GM12865 (cell line): Measurements from ENCODE around the gene VTN.

Experiments used
- DNase-seq: peaks from one replicate; pipeline ENCODE4 v3.0.0; 2010; ENCODE audit warnings: low read depth
- H3K4me3 ChIP-seq: 2 replicates; pipeline ENCODE4 v1.5.1; 2011; ENCODE audit warnings: mild to moderate bottlenecking, low read depth, low read length, control low read depth
- TF ChIP-seq, protein P1 (sequence below): IDR thresholded peaks from 2 replicates; pipeline ENCODE4 v1.5.1; 2011; ENCODE audit warnings: low read length, control low read depth, low read depth, inconsistent platforms; ENCODE audit not compliant: insufficient read depth; ENCODE audit errors: missing control alignments

The VTN gene

DNA sequence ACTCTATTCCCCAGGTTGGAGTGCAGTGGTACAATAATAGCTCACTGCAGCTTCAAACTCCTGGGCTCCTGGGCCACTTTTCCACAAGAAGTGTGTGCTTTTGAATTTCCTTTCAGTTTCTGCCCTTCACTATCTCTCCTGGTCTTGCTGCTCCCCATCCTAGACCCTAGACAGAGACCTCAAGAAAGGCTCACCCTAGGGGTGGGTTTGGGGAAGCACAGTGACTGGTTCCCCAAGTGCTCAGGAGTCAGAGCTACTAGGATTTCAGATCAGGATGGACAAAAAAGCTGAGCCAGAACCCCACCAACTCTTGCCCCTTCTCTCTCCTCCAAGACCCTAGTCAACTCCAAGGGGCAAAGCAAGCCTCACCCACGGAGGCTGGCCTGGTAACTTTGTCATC lies 3.5 kb downstream of the VTN start:
- DNase-seq: no peak
- no peak overlapping the region for H3K4me3 ChIP-seq
- TF ChIP-seq, protein P1, sequence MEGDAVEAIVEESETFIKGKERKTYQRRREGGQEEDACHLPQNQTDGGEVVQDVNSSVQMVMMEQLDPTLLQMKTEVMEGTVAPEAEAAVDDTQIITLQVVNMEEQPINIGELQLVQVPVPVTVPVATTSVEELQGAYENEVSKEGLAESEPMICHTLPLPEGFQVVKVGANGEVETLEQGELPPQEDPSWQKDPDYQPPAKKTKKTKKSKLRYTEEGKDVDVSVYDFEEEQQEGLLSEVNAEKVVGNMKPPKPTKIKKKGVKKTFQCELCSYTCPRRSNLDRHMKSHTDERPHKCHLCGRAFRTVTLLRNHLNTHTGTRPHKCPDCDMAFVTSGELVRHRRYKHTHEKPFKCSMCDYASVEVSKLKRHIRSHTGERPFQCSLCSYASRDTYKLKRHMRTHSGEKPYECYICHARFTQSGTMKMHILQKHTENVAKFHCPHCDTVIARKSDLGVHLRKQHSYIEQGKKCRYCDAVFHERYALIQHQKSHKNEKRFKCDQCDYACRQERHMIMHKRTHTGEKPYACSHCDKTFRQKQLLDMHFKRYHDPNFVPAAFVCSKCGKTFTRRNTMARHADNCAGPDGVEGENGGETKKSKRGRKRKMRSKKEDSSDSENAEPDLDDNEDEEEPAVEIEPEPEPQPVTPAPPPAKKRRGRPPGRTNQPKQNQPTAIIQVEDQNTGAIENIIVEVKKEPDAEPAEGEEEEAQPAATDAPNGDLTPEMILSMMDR: no peak

DNA sequence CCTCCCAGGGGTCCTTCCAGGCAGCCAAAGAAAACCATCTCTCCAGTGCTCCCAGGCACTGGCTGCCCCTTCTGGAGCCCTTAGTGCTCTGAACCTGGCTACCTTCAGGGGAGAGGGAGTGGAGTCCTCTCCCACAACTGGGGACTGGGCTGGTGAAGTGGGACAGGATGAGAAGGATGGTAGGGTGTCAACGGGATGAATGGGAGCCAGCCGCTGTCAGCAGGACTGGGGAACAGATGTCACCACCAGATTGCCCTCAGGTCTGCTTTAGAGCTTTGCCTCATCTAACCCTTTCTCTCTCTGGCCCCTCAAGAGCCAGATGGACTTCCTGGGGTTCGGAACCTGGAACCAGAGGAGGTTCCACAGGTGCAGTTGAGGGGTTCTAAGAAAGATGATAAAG lies 4.6 kb downstream of the VTN start:
- H3K4me3 ChIP-seq: no peak overlapping the region
- DNase-seq: no peak
- TF ChIP-seq, protein P1: no peak

DNA sequence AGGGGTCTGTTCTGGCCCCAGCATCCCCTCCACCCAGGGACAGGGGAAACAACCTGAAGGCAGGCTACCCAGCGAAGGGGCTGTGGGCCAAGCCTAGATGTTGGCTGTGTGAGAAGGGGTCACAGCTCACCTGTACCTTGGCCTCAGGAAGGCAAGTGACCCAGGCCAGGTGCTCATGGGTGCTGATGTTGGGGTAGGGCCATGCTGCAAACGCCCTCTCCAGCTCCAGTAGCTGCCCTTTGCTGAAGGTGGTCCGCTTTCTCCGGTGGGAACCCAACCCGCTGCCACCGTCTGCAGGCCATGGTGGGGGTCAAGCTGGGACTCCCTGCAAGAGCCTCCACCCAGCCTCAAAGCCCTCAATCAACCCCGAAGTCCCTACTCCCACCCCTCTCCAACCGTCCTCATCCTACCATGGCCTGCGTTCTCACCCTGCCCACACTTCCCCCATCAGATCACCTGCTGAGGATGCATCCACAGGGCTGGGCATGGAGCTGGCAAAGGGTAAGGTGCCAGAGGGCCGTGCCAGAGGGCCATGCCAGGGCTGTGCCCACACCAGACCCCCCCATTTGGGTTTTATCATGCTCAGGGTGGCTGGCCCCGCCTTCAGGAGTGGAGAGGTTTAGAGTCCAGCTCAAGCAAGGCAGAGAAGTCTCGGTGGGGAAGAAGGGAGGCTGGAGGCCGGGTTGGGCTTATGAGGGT lies 5.3 kb downstream of the VTN start, which contains the start of gene SEBOX:
Gene SEBOX (minus strand): TSS at position 535 of the 699 bp plus-strand sequence. CDS start 48 bp downstream, at position 487.
- no peak within 1 kb of the TSS for H3K4me3 ChIP-seq
- TF ChIP-seq, protein P1: no peak
- DNase-seq: no peak

DNA sequence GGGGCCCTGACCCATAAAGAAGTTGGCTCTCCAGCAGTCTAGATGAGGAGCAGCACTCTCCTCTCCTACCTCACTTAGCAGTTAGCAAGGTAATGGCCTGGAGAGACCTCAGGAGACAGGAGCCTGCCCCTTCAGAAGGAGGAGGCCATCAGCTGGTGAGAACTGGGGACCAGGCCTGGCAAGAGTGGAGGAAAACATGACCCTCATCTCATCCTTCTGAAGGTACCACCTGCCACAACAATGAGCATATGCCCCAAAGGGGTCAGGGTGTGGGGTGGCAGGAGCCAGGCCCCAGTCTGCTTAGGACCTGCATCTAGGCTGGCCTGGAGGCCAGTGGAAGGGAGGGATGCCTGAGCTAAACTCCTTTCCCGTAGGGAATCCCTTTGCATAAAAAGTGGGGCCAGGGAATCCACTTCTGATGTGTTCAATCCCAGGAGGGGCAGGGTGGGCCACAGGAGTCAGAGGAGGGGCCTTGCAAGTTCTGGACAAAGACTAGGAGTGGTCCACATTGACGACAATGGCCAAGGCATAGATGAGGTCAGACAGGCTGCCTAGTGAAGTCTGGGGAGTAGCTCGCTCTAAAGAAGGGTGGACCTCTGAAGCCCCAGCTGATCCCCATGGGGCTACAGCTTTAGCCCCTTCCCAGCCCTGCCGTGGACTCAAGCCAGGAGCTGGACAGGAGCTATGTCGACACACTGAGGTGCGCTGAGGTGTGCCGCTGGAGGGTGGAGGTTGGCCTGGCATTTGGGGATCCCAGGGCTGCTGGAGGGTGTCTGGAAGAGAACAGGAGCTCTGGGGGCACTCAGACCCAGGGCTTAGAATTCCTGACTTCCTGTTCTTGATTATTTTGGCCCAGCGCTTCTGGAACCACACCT lies 6.1 kb downstream of the VTN start:
- TF ChIP-seq, protein P1: no peak
- DNase-seq: no peak
- H3K4me3 ChIP-seq: no peak overlapping the region

DNA sequence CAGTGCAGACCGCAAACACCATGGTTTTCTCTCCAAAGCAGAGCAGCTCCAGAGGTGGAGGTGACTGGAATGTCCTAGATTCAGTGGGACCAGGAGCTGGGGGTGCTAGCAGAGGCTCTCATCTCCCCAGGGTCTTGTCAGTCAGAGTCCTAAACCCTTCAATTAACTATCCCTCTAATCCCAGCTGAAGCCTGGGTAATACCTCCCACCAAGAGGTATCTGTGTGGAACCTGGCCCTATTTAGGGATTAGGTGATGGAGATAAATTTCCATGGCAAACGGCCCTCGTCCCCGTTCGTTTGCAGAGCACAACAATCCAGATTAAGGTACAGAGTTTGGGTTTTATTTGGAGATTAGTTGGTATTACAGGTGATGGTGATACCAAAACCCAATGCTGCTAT lies 6.9 kb downstream of the VTN start:
- TF ChIP-seq, protein P1: no peak
- no peak for DNase-seq
- no peak overlapping the region for H3K4me3 ChIP-seq

DNA sequence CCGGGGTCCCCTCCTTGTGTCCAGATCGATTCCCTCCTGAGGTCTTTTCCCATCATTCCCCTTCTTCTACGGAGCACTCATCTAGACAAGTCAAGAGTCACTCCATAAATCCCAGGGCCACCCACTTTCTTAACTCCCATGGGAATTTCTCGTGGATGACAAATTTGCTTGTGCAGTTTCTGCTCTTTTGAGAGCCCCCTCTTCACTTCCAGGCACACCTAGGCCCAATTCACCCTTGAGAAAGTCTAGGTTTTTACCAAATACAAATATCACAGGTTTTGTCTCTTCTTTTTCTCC lies 12.3 kb downstream of the VTN start:
- TF ChIP-seq, protein P1: no peak
- peak overlapping the region; percentile 90 for H3K4me3 ChIP-seq
- no peak for DNase-seq
